Activated CD8-positive, alpha-beta memory T cell treated with anti-CD3 and anti-CD28 coated beads, Interleukin-2, amount 50 U/mL, for 1 hour (primary cell): ENCODE measurements around the gene METTL15.
A peak's percentile ranks its signal among the peaks of the same experiment; 100 is the strongest.
"Not testable (repeated sequence)": the region's sequence is repeated elsewhere in the genome, so short reads cannot be mapped to it uniquely, and the experiment has no call there.

Experiments used
- DNase-seq: peaks from one replicate; pipeline ENCODE4 v3.0.0-alpha.2; 2020; ENCODE audit errors: extremely low read depth

Gene METTL15, protein sequence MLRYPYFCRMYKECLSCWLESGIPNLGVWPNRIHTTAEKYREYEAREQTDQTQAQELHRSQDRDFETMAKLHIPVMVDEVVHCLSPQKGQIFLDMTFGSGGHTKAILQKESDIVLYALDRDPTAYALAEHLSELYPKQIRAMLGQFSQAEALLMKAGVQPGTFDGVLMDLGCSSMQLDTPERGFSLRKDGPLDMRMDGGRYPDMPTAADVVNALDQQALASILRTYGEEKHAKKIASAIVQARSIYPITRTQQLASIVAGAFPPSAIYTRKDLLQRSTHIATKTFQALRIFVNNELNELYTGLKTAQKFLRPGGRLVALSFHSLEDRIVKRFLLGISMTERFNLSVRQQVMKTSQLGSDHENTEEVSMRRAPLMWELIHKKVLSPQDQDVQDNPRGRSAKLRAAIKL

DNA sequence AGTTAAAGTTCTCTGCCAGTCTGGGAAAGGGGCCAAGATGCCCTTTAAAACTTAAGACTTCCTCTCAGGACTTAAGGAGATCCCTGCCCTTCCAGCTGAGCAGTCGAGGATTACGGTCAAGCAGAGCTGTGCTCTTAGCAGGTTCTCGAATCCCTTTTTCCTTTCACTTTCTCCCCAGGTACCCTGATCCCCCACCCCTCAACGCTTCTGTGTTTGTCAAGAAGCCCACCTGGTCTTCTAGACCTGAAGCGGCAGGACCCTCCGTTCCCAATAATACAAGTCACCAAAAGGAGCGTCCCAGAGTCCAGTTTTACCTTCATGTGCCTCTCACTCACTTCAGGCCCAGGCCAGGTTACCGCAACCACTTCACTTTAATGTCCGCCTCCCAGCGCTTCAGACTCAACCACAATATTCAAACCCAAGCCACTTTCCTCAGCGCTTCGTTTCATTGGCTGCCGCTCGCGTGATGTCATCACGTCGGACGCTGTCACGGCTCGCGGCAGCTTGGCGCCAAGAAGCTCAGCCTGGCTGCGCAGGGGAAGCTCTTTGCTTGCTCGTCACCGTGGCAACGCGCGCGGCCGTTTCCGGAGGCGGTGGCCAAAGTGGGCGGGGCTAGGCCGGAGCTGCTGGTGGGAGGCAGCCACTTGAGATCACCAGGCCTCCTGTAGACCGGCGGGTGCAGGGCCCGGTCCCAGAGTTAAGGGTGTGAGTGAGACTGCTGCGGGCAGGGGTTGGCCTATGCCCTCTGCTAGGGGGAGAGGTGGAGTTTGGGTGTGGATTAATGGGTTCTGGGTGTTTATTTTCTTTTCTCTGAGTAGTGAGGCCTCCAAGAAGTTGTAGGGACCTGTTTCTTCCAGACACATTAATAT is at the start of gene METTL15, which contains the start of gene KIF18A:
Gene METTL15, plus strand, starts transcription at position 639 of the 869 bp plus-strand sequence. CDS start 4,947 bp downstream, outside the sequence.
Gene KIF18A, minus strand, starts transcription at position 407 of the 869 bp plus-strand sequence. CDS start 10,209 bp downstream, outside the sequence.
- DNase-seq, result peak; percentile 91

DNA sequence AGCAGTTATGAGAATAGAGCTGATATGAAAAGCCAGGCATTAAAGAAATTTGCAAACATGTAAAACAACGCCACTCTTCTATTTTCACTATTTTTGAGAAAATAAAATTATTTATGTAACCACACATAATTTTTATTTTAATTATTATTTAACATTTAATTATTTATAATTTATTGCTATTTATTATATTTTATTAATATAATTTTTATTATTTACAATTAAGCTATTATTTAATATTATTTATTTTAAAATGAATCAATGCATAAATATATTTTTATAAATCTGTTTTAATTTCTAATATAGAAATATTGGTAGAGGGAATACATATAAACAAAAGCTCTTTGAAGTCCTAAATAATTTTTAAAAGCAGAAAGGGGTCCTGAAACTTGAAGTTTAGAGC is 36.9 kb upstream of the METTL15 start:
- DNase-seq, result no peak

DNA sequence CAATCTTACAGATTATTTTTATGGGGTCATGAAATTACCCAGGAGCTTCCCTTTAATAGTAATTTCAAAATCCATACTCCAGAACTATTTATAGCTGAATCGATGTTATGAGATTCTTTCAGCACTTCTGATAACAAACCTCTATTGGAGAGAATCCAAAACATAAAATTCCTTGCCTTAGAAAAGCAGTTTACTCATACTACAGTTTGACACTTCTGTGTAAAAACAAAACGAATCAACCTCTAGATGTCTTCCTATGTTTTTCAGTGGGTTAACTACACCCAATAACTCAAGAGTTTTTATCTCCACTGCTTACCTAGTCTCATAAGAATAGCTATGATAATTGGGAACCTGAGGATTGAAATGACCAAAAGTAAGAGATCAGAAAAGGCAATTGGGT is 35.9 kb upstream of the METTL15 start:
- no peak for DNase-seq

DNA sequence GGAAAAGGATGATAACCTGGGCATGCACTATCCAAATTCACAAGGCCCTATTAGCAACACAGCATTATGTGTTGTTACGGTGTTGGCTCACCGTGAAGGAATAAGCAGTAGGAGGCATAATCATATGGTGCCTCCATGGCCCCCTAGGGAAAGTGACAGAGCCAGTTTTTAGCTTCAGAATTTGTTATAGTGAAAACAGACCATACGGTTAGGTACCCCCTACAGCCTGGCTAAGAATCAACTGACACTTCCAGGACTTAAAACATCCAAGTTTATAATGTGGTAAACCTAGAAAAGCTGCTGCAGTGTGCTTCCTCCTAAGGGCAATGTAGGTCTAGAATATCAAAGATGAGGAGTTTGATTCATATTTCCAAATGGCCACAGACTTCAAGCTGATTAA is 30.7 kb upstream of the METTL15 start:
- DNase-seq, result no peak

DNA sequence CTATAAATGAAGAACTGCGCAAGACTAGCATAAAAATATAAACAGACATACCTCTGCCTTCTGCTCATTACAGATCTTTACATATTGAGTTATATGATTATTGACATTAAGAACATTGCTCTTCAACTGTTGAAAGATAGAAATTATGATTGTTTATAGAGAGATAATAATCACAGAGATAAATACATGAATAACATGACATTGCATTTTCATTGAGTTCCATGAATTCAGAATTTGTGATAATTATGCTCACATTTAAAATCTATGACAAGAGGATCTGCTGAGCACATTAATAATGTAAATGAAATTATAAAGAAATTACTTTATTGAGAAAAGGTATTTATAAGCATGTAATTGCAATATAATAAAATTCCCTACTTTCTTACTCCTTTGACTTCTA is 25.1 kb upstream of the METTL15 start:
- DNase-seq, result no peak

DNA sequence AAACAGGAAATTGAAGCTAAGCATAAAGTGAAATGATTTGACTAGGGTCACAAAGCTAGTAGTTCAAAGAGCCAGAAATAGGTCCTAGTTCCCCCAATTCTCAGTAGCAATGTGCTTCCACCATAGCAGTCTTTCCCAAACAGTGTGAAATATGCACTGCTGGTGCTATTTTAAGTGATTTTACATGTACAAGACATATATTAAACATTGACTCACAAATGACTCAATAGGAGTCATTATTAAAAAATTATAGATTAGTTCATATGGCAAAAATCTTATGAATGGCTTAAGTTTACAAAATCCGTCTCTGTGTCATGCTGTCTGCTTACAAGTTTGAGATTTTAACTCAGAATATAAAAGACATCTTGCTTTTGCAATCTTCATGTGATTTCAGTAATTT is 21.6 kb upstream of the METTL15 start:
- no peak for DNase-seq

DNA sequence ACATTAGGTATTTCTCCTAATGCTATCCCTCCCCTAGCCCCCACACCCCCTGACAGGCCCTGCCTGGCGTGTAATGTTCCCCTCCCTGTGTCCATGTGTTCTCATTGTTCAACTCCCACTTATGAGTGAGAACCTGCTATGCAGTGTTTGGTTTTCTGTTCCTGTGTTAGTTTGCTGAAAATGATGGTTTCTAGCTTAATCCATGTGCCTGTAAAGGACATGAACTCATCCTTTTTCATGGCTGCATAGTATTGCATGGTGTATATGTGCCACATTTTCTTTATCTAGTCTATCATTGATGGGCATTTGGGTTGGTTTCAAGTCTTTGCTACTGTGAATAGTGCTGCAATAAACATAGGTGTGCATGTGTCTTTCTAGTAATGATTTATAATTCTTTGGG is 21.0 kb upstream of the METTL15 start:
- DNase-seq, result not testable (repeated sequence)

DNA sequence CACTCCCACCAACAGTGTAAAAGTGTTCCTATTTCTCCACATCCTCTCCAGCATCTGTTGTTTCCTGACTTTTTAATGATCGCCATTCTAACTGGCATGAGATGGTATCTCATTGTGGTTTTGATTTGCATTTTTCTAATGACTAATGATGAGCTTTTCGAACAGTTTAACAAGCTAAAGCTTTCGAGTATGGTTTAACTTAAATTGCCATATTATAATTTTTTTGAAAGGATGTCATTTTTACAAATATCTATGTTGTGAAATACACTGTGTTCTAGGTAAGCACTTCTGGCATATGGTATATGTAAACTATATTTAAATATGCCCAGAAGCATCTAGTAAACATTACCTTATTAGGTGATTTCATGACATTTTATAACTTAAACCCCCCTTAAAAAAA is 20.5 kb upstream of the METTL15 start:
- DNase-seq, result not testable (repeated sequence)

DNA sequence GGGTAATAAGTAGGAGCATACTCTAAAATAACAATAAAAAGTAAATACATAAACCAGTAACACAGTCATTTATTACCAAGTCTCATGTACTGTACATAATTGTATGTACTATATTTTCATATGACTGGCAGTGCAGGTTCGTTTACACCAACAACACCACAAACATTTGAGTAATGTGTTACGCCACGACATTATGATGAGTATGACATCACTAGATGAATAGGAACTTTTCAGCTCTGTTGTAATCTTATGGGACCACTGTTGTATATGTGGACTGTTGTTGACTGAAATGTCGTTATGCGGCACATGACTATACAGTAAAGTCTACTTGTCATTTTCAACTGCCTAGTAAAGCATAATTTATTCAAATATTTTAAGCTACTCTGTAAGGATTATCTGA is 18.8 kb upstream of the METTL15 start:
- no peak for DNase-seq

DNA sequence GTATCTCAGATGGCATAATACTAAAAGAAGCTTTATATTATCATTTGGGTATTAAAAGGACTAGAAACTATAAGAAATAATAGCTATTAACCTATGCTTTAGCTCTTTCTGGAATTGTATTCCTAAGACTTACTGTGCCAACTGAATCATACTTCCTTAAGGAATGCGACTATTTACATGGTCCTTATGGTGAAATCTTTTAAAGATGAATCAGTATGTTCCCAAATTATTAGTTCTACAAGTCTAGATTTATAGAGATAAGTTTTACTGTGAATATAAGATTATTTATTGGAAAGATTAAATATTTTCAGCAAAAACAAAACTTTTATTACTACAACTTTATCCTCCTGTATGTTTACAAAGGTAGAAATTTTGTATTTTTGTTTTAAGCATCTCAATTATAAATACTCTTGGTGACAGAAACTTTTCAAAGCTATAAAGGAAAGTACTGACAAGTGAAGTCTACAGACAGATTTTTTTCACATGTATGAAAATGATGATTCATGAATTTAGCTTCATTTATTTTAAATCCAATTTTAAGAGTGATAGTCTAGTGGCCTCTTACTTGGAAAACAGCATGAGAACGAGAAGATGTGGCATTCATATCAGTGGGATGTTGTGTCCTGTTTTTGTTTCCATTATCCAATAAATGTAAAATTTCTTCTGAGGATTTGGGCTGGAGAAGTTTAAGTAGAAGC is 18.0 kb upstream of the METTL15 start:
- no peak for DNase-seq

DNA sequence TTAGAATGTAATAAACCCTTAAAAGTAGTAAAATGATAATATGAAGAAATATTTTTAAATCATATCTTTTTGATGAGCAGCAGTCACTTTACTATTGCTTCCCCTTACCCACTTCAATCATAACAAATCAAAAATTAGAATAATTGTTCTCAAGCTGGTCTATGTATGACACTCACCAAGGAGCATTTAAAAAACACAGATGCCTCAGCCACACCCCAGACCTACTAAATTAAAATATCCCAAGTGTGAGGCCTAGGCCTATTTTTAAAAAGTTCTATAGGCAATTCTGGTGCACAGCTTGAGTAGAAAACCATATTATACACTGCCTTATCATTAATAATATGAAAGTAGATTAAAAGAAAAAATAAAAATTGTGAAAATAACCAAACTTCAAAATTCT is 15.4 kb upstream of the METTL15 start:
- DNase-seq, result no peak

DNA sequence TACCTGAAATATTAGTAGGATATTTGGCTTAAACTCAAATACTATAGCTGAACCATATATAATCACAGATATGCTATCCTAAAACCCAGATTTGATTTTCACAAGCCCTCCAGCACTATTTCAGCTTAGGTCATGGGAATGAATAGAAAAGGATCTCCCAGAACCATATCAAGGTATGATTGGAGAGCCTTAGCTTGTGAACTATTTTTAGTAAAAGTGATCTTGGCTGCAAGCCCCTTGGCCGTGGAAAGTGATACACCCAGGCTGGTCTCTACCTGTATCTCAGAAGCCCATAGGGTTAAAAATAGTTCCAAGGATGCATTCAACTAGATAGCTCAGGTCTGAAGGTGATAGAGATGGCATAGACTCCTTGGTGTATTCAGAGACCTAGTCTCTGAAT is 9.9 kb upstream of the METTL15 start:
- DNase-seq, result no peak

DNA sequence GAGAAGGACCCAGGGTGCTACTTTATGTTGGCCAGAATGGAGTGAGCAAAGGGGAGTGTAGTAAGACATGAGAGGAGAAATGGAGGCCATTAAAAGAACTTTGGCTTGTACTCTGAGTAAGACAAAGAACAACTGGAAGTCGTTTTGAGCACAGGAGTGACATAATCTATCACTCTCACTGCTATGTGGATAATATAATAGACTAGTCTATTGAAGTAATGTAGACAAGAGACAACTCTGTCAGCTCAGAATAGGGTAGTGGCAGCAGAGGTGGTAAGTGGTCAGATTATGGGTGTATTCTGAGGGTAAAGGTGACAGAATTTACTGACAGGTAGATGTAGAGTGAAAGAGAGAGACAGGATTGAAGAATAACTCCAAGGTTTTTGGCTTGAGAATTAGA is 8.5 kb upstream of the METTL15 start:
- DNase-seq, result no peak

DNA sequence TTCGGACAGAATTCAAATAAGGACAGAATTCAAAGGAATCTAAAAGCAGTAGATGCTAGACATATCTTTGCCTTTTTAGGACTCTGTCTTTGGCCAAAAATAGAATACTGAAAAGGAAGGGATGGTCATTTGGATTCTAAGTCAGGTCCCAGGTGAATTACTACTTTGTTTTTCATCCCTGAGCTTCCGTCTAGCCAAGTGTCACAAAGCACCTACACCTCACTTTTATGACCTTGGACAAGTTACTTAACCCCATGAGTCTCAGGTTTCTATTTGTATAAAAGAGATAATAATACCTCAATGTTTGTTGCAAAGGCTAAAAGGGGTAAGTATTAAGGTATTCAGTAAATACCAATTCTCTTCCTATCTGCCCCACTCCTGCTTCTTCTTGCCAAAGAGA is 7.5 kb upstream of the METTL15 start:
- no peak for DNase-seq

DNA sequence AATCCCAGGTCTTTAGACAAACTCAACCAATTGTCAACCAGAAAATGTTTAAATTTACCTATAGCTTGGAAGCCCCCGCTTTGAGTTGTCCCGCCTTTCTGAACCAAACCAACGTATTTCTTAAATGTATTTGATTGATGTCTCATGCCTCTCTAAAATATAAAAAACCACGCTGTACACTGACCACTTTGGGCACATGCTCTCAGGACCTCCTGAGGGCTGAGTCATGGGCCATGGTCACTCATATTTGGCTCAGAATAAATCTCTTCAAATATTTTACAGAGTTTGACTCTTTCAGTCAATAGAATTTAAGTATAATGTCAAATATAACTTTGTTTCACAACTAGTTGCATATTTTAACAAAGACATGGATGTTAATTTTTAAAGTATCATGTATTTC is 5.9 kb upstream of the METTL15 start:
- not testable (repeated sequence) for DNase-seq

DNA sequence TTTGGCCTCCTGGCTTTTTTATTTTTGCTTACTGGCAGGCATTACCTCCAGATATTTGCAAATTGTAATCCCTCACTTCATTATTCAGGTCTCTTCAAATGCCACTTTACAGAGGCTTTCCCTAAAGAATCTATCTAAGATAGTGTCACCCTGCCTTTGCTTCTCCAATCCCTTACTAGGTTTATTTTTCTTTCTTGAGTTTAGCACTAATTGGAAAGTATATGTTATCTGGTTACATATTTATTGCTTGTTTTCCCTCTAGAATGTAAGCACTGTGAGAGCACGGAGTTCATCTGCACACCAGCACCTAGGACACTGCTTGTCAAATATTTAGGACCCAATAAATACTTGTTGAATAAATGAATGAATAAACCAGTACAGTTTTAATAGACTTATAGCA is 3.8 kb upstream of the METTL15 start:
- DNase-seq, result no peak

DNA sequence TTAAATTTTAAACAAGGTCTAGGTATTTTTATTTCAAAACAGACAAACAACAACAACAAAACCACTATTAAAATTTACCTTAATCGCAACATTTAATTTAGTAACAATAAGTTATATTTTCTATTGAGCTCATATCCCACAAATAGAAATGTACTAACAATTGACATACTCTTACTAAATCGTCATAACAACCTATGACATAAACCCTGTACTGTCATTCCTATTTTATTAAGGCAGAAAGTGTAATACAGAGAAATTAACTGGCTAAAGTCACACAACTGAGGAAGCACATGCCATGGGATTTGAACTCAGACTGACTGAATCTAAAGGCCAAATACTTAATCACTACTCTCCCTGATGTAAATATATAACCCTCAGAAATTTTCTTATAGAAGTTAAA is 3.2 kb upstream of the METTL15 start:
- no peak for DNase-seq

DNA sequence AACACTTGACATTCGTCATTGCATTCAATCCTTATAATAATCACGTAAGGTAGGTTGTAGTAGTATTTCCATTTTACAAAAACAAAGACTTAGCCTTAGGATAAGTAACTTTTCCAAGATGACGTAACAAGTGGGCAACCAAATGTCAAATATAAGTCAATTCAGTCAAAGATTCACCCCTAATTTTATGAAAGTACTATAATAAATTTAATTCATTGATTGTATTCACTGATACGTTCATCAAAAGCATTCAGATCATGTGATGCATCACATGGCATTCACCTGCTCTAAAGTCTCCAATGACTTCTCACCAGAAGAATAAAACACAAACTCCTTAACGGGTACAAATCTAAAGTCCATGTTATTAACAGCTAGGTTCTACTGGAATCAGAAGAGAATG is 2.3 kb upstream of the METTL15 start:
- DNase-seq, result no peak

DNA sequence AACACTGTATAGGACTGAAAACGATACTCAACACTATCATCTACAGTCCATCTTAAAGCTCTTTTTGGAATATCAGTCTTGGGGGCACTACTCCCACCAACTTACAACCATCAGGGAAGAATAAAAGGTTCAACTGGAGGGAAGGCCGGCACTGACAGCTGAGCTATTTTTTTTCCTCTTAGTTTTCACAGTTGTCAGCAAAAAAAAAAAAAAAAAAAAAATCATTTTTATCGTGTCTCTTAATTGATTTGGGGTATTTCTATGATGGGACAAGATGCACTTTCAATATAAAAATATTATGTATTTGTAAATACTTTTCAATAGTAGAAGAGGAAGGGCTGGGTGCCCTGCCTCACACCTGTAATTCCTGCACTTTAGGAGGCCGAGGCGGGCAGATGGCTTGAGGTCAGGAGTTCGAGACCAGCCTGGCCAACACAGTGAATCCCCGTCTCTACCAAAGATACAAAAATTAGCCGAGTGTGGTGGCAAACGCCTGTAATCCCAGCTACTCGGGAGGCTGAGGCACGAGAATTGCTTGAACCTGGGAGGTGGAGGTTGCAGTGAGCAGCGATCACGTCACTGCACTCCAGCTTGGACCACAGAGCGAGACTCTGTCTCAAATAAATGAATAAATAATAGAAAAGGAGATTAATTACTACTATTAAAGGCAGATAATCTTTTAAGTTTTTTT is 1.7 kb upstream of the METTL15 start:
- no peak for DNase-seq

DNA sequence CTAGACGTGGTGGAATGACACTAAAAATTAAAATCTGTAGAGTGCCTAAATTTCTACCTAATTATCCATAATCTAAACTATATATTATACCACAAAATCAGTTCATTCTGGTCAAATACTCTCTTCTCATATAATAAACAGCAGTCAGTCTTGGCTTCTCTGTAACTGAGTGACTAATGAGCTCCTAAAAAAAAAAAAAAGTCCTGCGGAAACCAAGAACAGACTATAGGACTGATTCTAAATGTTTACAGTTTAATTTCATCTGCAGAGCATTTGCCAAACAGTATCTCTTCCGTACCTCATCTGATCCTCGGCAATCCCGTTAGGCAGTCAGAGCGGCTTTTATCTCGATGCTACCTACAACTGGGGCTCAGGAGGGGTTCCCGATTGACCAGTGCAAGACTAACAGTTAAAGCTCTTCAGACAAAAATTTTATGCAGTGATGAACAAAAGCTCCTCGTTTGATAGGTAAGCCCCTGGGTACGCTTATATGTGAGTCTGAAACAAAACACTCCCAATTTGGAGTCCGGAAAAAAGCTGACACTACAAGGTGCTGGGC is 918 bp upstream of the METTL15 start:
- DNase-seq, result no peak

DNA sequence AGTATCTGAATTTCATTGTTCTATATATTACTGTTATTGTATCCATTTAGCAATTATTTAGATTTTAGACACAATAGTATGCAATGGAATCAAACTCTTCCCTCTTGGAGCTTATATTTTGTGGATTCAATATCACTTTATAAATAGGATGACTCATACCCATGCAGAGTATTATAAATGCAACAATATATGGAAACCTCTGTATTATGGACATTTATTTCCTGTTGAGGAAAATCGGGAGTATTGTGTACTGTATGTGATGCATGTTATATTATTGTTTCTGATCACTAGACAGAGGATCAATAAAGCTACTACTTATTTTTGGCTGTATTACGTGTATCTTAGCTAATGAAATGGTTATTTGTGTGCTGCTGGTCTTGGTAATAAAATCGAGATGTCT is 770 bp downstream of the METTL15 start:
- DNase-seq, result no peak
